Esophagus mucosa (tissue), 1 donor: ENCODE results near the gene HPF1. TPM values are rescaled to one million over a fixed set of nuclear protein-coding genes. Genes with fewer than 3 reads are reported as not detected.
A peak's percentile ranks its signal among the peaks of the same experiment; 100 is the strongest.
"Not testable (repeated sequence)": the region's sequence is repeated elsewhere in the genome, so short reads cannot be mapped to it uniquely, and the experiment has no call there.

Experiments used
- ATAC-seq: fragments of 200-7000 bp; cut with Tn5 transposase; one replicate; pipeline ENCODE4 v1.9.1; 2020
- total RNA-seq: library from RNA; stranded (reverse); gene quantifications from one replicate; pipeline ENCODE4 v1.2.4, GENCODE V29; 2023
- donor health status: DM: yes; HTN: yes; CAD: no.

Gene HPF1
- total RNA-seq, 1 donor from 2014 or later: 12.4 TPM

GRCh38 chr4:169738604-169739003 is 19.1 kb downstream of the HPF1 start:
- ATAC-seq: not testable (repeated sequence)

GRCh38 chr4:169730564-169730963 is 27.2 kb downstream of the HPF1 start:
- ATAC-seq: no peak

- ATAC-seq: no peak
Measured at GRCh38 chr4:169727616-169728015, 30.1 kb downstream of the HPF1 start.

DNA sequence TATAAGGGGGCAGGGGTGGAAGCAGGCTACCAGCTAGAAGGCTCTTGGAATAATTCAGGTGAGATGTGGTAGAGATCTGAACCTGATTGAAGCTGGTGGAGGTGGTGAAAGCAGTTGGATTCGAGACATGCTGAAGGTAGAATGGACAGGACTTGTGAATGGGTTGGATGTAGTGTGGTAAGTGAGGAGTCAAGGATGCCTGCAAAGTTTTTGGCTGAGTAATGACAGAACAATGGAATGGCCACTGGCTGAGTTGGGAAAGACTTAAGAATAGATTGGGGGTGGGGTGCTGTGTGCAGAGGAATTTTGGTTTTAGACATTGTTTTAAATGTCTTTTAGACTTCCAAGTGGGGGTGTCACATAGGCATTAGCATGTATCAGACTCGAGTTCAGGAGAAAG is 33.5 kb downstream of the HPF1 start:
- ATAC-seq: peak; percentile 10

- no peak for ATAC-seq
Measured at GRCh38 chr4:169723207-169723965, 34.4 kb downstream of the HPF1 start.

- ATAC-seq: no peak
Measured at GRCh38 chr4:169720529-169720928, 37.2 kb downstream of the HPF1 start.

DNA sequence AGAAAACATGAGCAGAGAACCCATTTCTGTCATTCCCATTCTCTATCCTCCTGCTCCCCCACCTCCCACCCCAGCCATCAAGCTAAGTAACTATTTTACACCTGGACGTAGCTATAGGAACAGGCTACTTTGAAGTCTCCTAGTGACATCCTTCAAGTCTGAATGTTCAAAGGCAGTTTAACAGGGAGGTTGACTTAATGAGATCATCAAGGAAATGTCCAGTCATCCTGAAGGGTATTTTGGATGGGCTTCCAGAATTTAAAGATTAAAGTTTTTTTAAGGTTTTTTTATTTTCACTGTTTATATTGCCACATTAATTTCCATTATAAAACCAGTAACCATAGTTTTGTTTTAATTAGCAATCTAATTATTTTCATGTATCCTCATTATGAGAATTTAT is 41.1 kb downstream of the HPF1 start:
- no peak for ATAC-seq

DNA sequence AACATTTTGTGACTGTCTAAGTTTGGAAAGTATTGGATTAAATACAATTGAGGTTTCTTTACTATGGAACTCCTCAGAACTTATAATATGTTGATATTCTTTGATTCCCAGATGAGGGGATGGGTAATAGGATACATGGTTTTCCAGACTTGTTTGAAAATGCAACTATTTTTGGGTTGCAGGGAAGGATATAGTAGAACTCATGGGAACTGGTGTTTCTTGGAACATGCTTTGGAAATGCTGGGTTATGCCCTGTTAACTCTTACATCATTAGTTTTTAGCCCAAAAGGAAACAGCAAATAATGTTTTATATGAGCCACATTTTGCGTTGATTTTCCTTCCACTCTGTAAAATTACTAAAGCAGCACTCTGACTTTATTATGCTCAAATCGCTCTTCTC is 41.9 kb downstream of the HPF1 start:
- ATAC-seq: no peak

- ATAC-seq: no peak
Measured at GRCh38 chr4:169707958-169708643, 49.6 kb downstream of the HPF1 start.

- ATAC-seq: no peak
Measured at GRCh38 chr4:169698331-169698730, 59.4 kb downstream of the HPF1 start.

DNA sequence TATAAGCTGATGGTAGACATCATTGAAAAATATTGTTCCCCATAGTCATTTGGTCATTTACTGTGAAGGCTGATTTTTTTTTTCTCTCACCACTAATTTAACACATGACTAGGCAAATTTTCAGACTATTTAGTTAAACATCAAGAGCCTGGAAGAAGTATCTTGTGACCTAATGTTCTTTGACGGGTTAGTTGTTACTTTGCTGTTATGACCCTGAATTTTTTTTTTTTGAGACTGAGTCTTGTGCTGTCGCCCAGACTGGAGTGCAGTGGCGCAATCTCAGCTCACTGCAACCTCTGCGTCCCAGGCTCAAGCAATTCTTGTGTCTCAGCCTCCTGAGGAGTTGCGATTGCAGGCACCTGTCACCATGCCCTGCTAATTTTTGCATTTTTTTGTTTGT is 67.0 kb downstream of the HPF1 start:
- ATAC-seq: no peak

- no peak for ATAC-seq
Measured at GRCh38 chr4:169689681-169690080, 68.1 kb downstream of the HPF1 start.

GRCh38 chr4:169682372-169683047 is 75.2 kb downstream of the HPF1 start:
- ATAC-seq: no peak

Other genes with a start within 250 kb of the HPF1 start
- gene NEK1, start 145.4 kb downstream of the HPF1 start, total RNA-seq: 6.9 TPM
- gene CLCN3, start 137.4 kb downstream of the HPF1 start, total RNA-seq: 50.4 TPM